Neural cell (in vitro differentiated cells): ENCODE measurements around the gene DYRK2. TPM values are rescaled to one million over a fixed set of nuclear protein-coding genes. Genes with fewer than 3 reads are reported as not detected.

Experiments
- H2AFZ ChIP-seq: fragments of 200-600, 300-800 bp; sonication (generic), shearing (Covaris generic); 2 replicates; pipeline ENCODE4 v1.6.0; 2014; ENCODE audit warnings: low read depth, mild to moderate bottlenecking, antibody characterized with exemption, low read length, moderate library complexity
- H3F3A ChIP-seq: fragments of 200-600 bp; shearing (Covaris generic); 2 replicates; pipeline ENCODE4 v1.6.1; 2016; ENCODE audit warnings: mild to moderate bottlenecking, moderate library complexity, mixed read lengths, antibody characterized with exemption, low read length; ENCODE audit not compliant: insufficient read depth, poor library complexity, severe bottlenecking
- H3K27ac ChIP-seq: fragments of 200-600, 300-800 bp; sonication (generic), shearing (Covaris generic); 2 replicates; pipeline ENCODE4 v1.5.1; 2014; ENCODE audit warnings: mild to moderate bottlenecking, low read length, moderate library complexity
- H3K27me3 ChIP-seq: fragments of 300-800, 200-600 bp; sonication (generic), shearing (Covaris generic); 2 replicates; pipeline ENCODE4 v1.6.0; 2014; ENCODE audit warnings: mild to moderate bottlenecking, low read depth, low read length, moderate library complexity; ENCODE audit not compliant: insufficient read depth
- H3K36me3 ChIP-seq: fragments of 300-800, 200-600 bp; sonication (generic), shearing (Covaris generic); 2 replicates; pipeline ENCODE4 v1.5.1; 2014; ENCODE audit warnings: mild to moderate bottlenecking, antibody characterized with exemption, low read length, moderate library complexity; ENCODE audit not compliant: insufficient read depth
- H3K4me2 ChIP-seq: fragments of 300-800, 200-600 bp; sonication (generic), shearing (Covaris generic); 2 replicates; pipeline ENCODE4 v1.6.0; 2014; ENCODE audit warnings: mild to moderate bottlenecking, low read length
- H3K4me3 ChIP-seq: fragments of 300-800, 200-600 bp; sonication (generic), shearing (Covaris generic); 2 replicates; pipeline ENCODE4 v1.5.1; 2014; ENCODE audit warnings: mild to moderate bottlenecking, low read length, moderate library complexity
- H3K79me2 ChIP-seq: fragments of 200-600 bp; shearing (Covaris generic); replicated peaks from 2 replicates; pipeline ENCODE4 v1.6.0; 2014; ENCODE audit warnings: mild to moderate bottlenecking, low read length, moderate library complexity; ENCODE audit not compliant: insufficient read depth
- H3K9ac ChIP-seq: fragments of 300-800, 200-600 bp; sonication (generic), shearing (Covaris generic); 2 replicates; pipeline ENCODE4 v1.6.1; 2016; ENCODE audit warnings: mild to moderate bottlenecking, low read length, mixed read lengths
- H3K9me2 ChIP-seq: fragments of 200-600 bp; shearing (Covaris generic); 2 replicates; pipeline ENCODE4 v1.6.1; 2016; ENCODE audit warnings: mild to moderate bottlenecking, low read length, mixed read lengths; ENCODE audit not compliant: insufficient read depth
- H3K9me3 ChIP-seq: fragments of 200-600, 300-800 bp; sonication (generic), shearing (Covaris generic); 2 replicates; pipeline ENCODE4 v1.6.1; 2016; ENCODE audit warnings: mild to moderate bottlenecking, mixed run types, low read length, moderate library complexity, mixed read lengths
- H4K20me1 ChIP-seq: fragments of 200-600 bp; shearing (Covaris generic); 2 replicates; pipeline ENCODE4 v1.6.1; 2016; ENCODE audit warnings: mild to moderate bottlenecking, mixed run types; ENCODE audit not compliant: insufficient read depth
- EP300 ChIP-seq: fragments of 450-650 bp; conservative IDR thresholded peaks from 2 replicates; pipeline ENCODE4 v1.6.1; 2014; ENCODE audit warnings: antibody characterized with exemption, mild to moderate bottlenecking, moderate library complexity; ENCODE audit not compliant: poor library complexity, severe bottlenecking
- EZH2 ChIP-seq: fragments of 200-600, 300-800 bp; shearing (Covaris generic), sonication (generic); IDR thresholded peaks from 2 replicates; pipeline ENCODE4 v1.6.1; 2014; ENCODE audit warnings: antibody characterized with exemption, low read length, borderline replicate concordance, mild to moderate bottlenecking; ENCODE audit not compliant: insufficient read depth, poor library complexity, severe bottlenecking
- MXI1 ChIP-seq: fragments of 450-650 bp; conservative IDR thresholded peaks from 2 replicates; pipeline ENCODE4 v1.6.1; 2014; ENCODE audit warnings: antibody characterized with exemption, mild to moderate bottlenecking; ENCODE audit not compliant: poor library complexity, severe bottlenecking
- POLR2AphosphoS5 ChIP-seq: IDR thresholded peaks from 2 replicates; pipeline ENCODE4 v1.6.1; 2012
- RAD21 ChIP-seq: fragments of 450-650 bp; conservative IDR thresholded peaks from 2 replicates; pipeline ENCODE4 v1.6.1; 2014; ENCODE audit warnings: antibody characterized with exemption, mild to moderate bottlenecking, moderate library complexity
- REST ChIP-seq: IDR thresholded peaks from 2 replicates; pipeline ENCODE4 v1.6.1; 2012; ENCODE audit warnings: borderline replicate concordance
- SMC3 ChIP-seq: fragments of 450-650 bp; conservative IDR thresholded peaks from 2 replicates; pipeline ENCODE4 v1.6.1; 2014; ENCODE audit warnings: antibody characterized with exemption, mild to moderate bottlenecking, moderate library complexity; ENCODE audit not compliant: poor library complexity
- TAF1 ChIP-seq: IDR thresholded peaks from 2 replicates; pipeline ENCODE4 v1.6.1; 2012; ENCODE audit warnings: low read depth
- polyA plus RNA-seq: library from polyadenylated mRNA; depleted of rRNA; stranded (reverse); fragments of >200 nt; gene quantifications from 2 replicates; pipeline ENCODE4 v1.2.3, GENCODE V29; 2014
- TF ChIP-seq, protein P1 (sequence below): fragments of 450-650 bp; IDR thresholded peaks from 2 replicates; pipeline ENCODE4 v1.5.1; 2014; ENCODE audit warnings: antibody characterized with exemption, mild to moderate bottlenecking, moderate library complexity; ENCODE audit not compliant: poor library complexity, severe bottlenecking

Gene DYRK2
- polyA plus RNA-seq, 1 donor from 2014 or later = 50.6 TPM

DNA sequence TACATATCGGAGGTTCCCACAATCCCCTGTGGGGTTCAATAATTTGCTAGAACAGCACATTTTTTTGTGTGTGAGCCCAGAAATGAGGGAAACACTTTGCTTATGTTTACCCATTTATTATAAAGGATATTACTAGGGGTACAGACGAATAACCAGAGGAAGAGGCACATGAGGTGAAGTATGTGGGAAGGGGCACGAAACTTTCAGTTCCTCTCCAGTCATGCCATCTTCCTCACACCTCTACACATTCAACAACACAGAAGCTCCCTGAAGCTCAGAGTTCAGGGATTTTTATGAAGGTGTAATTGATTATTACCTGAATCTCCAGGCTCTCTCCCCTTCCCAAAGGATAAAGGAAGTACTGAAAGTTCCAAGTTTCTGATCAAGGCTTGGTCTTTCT, 30.2 kb upstream of the DYRK2 start:
- no peak overlapping the region for H3K27ac ChIP-seq
- H3K4me3 ChIP-seq = no peak overlapping the region
- H3K9ac ChIP-seq = no peak overlapping the region
- no peaks in the 10 kb centered on the region for H3K9me2 ChIP-seq
- H3K36me3 ChIP-seq = no peaks in the 10 kb centered on the region
- no peaks in the 10 kb centered on the region for H4K20me1 ChIP-seq
- H3K27me3 ChIP-seq = no peaks in the 10 kb centered on the region
- TF ChIP-seq MXI1 (no peak), EZH2 (no peak), SMC3 (no peak), TAF1 (no peak)
- TF ChIP-seq, protein P1, sequence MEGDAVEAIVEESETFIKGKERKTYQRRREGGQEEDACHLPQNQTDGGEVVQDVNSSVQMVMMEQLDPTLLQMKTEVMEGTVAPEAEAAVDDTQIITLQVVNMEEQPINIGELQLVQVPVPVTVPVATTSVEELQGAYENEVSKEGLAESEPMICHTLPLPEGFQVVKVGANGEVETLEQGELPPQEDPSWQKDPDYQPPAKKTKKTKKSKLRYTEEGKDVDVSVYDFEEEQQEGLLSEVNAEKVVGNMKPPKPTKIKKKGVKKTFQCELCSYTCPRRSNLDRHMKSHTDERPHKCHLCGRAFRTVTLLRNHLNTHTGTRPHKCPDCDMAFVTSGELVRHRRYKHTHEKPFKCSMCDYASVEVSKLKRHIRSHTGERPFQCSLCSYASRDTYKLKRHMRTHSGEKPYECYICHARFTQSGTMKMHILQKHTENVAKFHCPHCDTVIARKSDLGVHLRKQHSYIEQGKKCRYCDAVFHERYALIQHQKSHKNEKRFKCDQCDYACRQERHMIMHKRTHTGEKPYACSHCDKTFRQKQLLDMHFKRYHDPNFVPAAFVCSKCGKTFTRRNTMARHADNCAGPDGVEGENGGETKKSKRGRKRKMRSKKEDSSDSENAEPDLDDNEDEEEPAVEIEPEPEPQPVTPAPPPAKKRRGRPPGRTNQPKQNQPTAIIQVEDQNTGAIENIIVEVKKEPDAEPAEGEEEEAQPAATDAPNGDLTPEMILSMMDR = no peak
- no peaks in the 10 kb centered on the region for H3K79me2 ChIP-seq
- no peaks in the 10 kb centered on the region for H3K9me3 ChIP-seq
- no peak overlapping the region for H3K4me2 ChIP-seq
- no peak overlapping the region for H2AFZ ChIP-seq
- H3F3A ChIP-seq = no peaks in the 10 kb centered on the region

- no peak overlapping the region for H3K27ac ChIP-seq
- no peaks in the 10 kb centered on the region for H3K27me3 ChIP-seq
- H2AFZ ChIP-seq = no peak overlapping the region
- TF ChIP-seq MXI1 (no peak), RAD21 (no peak), EP300 (no peak)
- no peaks in the 10 kb centered on the region for H3K36me3 ChIP-seq
- no peak overlapping the region for H3K4me3 ChIP-seq
- no peak overlapping the region for H3K4me2 ChIP-seq
- H3K9me2 ChIP-seq = no peaks in the 10 kb centered on the region
- no peaks in the 10 kb centered on the region for H3K9me3 ChIP-seq
- H3K9ac ChIP-seq = no peak overlapping the region
- no peaks in the 10 kb centered on the region for H3K79me2 ChIP-seq
- no peaks in the 10 kb centered on the region for H4K20me1 ChIP-seq
- no peaks in the 10 kb centered on the region for H3F3A ChIP-seq
Observed at GRCh38 chr12:67621112-67621511, 27.4 kb upstream of the DYRK2 start.

DNA sequence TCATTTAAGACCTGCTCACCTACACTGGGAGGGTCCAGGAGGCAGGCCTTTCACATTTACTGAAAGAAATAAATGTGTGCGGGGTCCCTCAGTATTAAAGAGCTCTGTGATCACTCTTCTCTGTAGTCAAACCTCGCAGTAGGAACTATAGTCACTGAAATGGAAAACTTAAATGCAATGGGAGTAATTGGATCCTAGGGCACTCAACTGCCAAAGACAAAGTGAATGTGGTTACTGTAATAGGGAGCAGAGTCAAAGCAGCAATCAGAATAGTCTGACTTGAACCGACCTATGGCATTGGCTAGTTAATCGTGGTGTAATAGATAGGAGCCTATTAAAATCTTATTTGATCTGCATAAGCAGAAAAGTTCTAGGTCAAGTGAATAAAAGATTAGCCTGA, 26.6 kb upstream of the DYRK2 start:
- no peaks in the 10 kb centered on the region for H3K9me2 ChIP-seq
- no peaks in the 10 kb centered on the region for H3K79me2 ChIP-seq
- TF ChIP-seq TAF1 = no peak
- H3K36me3 ChIP-seq = no peaks in the 10 kb centered on the region
- no peak overlapping the region for H3K4me2 ChIP-seq
- H3K9ac ChIP-seq = no peak overlapping the region
- H3K27ac ChIP-seq = no peak overlapping the region
- no peaks in the 10 kb centered on the region for H3F3A ChIP-seq
- no peaks in the 10 kb centered on the region for H3K9me3 ChIP-seq
- no peak overlapping the region for H3K4me3 ChIP-seq
- H2AFZ ChIP-seq = no peak overlapping the region
- H4K20me1 ChIP-seq = no peaks in the 10 kb centered on the region
- H3K27me3 ChIP-seq = no peaks in the 10 kb centered on the region

GRCh38 chr12:67623259-67623658, 25.3 kb upstream of the DYRK2 start:
- Histone ChIP-seq H3K4me3 (no peak overlapping the region), H3K27ac (no peak overlapping the region), H2AFZ (no peak overlapping the region), H4K20me1 (no peaks in the 10 kb centered on the region), H3K9me2 (no peaks in the 10 kb centered on the region), H3K9me3 (no peaks in the 10 kb centered on the region), H3K9ac (no peak overlapping the region), H3K79me2 (no peaks in the 10 kb centered on the region), H3K27me3 (no peaks in the 10 kb centered on the region), H3K4me2 (no peak overlapping the region), H3K36me3 (no peaks in the 10 kb centered on the region), H3F3A (no peaks in the 10 kb centered on the region)
- TF ChIP-seq RAD21 = no peak
- TF ChIP-seq EZH2 = no peak
- no peak for TF ChIP-seq MXI1
- TF ChIP-seq, protein P1 = no peak
- no peak for TF ChIP-seq REST
- TF ChIP-seq POLR2AphosphoS5 = no peak
- no peak for TF ChIP-seq SMC3
- TF ChIP-seq TAF1 = no peak
- no peak for TF ChIP-seq EP300
